Inflammatory macrophage treated with lipopolysaccharide for 4 hours (primary cell): ENCODE data around the gene BANP.

Experiments
- DNase-seq: peaks from one replicate; pipeline ENCODE4 v3.0.0-alpha.2; 2020

Gene BANP

DNA sequence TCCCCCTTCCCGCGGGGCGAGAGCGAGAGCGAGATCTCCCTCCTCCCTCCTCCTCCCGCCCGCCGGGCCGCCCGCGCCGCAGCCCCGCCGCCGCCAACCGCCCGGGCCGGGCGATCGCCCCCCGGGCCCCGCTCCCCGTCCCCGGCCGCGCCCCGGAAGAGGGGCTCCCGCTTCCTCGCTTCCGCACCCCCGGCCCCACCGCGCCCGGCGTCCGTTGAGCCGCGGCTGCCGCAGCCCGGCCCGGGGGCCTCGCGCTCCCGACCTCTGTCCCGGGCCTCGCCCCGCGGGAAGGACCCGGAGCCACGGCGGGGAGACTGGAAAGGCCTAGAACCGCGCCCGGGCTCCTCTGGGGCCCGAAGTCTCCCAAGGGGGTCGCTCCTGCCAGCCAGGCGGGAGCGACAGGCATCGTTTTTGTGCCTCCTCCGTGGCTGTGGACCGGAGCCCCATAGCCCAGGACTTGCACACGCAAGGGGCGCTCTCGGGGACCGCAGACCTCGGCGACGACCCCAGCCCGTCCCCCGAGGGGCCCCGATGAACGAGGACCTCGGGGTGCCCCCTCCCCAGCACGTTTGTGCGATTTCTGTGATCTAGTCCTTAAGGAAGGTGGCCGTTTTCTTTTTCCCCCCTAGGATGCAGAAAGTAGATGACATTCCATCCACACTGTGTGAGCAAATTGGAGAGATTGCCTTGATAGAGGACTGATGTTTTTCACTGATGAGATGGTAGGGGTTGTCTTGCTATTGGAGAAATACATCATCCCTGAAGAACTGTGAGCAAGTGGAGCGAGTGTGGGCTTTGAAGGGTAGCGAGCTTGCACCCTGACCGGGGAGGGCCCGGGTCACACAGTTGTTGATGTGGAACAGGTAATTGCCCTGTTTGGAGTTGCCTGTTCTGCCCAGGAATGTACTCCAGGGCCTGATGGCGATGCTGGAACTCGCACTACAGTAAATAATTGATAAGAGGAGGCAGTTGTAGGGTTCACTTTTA lies 611 bp downstream of the BANP start:
- no peak for DNase-seq

DNA sequence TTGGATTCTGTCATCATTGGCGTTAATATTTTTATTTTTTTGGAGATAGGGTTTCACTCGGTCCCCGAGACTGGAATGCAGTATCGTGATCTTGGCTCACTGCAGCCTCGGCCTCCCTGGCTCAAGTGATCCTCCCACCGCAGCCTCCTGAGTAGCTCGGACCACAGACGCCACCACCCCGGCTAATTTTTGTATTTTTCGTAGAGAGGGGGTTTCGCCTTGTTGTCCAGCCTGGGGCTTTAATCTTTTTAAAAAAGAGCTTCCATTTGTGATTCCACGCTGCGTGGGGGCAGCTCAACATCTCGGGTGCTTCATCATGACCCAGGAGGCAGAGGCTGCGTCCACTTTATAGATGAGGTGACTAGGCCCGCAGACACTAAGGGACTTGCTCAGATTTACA lies 1.5 kb downstream of the BANP start:
- DNase-seq: no peak

GRCh38 chr16:87953308-87954215 lies 2.3 kb downstream of the BANP start:
- DNase-seq: peak; percentile 88

GRCh38 chr16:87954361-87954760 lies 3.1 kb downstream of the BANP start:
- DNase-seq: peak; percentile 76

DNA sequence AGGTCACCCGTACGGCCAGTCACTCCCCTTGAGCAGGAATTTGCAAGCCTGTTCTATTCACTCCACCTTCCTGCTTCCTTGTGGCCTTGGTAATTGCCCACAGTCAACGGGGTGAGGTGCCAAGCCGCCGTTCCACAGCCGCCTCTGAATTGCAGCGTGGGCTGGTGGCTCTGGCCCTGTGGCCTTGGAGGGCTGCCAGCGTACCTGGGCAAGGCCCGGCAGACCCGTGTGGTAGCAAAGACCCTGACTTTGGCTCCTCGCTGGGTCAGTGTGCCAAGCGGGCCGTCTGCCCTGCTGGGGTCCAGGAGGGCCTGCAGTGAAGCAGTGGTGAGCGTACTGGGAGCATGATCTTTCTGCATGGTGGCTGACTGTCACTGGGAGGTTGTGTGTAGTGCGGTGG lies 3.6 kb downstream of the BANP start:
- DNase-seq: no peak

GRCh38 chr16:87955302-87956097 lies 4.3 kb downstream of the BANP start:
- peak; percentile 93 for DNase-seq

- DNase-seq: no peak
Measured at GRCh38 chr16:87956098-87956364, 4.8 kb downstream of the BANP start.

DNA sequence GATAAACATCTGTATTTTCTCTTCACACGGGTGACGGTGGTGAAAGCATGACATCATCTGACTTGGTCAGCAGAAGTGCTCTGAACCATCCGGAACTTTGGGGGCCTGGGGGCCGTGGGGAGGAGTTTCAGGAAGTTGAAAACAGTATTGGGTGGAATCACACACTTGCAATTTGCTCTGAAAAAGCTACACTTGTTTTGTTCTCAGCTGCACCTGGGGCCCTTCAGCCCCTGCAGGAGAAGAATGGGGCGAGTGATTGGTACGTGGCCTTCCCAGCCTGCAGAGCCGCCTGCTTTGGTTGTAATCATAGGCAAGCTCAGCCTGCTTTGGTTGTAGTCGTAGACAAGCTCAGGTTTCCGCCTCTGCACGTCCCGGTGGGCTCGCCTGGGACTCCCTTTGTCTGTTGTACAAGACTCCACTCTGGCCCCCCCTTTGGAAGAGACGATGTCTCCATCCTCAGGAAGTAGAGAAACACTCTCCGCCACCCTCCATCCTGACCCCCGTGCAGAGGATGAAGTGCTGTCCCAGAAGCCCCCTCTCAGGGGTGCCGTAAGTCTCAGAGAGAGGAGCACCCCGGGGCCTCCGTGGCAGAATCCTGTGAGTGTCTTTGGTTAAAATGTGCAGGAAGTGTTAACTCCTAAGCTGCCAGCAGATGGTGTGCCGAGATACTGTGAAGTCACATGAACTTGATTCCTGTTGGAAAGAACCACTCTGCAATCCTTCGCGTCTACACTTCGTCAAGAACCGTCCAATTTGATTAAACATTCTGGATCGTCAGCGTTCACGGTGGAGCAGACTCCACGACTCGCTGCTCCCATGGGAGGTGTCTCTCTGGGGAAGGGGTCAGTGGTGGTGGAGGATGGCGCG lies 5.4 kb downstream of the BANP start:
- DNase-seq: peak; percentile 90

DNA sequence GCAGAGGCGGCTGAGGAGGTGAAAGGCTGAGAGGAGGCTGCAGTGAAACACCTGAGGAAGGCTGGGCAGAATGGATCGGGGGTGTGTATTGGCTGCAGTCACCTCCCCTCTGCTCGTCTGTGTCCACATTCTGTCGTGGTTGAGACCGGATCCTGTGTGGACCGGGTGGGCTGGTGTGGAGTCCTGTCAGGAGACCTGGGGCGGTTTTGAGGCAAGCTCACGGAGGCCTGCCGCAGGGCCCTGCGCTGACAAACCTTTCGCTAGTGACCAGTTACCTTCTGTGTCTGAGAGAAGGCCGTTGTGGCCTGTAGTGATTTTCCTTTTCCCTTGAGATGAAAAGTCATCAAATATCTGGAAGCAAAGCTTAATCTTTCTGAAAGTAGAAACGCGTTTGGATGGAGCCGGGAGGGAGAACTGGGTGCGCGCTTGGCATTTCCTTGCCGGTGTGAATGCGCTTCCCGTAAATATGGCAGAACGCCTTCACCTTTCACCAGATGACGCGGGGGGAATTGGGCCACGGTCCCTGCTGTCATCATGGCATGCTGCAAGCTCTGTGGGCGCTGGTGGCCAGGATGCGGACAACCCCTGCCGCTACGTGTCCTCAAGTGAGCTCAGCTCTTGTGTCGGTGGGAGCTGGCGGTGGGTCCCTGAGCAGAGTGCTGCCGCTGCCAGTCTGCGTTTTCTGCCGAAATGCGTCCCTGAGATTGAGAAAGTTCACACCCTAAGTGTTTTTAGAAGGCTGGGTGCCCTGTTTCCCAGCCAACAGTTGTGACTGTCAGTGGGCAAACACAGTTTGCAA lies 6.3 kb downstream of the BANP start:
- DNase-seq: no peak

DNA sequence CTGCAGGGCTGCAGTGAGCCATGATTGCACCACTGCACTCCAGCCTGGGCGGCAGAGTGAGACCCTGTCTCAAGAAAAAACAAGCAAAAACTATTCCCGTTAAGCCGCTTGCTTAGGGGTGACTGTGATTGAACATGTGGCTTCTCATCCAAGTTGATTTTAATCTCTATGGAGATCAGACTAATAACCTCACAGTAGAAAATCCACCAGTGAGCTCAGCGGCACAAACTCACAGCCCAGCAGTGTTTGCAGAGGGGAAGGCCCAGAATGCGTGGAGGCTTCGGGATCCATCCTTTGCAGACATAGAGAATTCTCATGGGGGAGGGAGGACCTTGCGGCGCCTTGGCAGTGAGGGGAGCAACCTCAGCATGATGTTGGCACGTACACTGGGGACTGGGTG lies 7.4 kb downstream of the BANP start:
- no peak for DNase-seq

- no peak for DNase-seq
Measured at GRCh38 chr16:87959391-87959990, 8.3 kb downstream of the BANP start.

DNA sequence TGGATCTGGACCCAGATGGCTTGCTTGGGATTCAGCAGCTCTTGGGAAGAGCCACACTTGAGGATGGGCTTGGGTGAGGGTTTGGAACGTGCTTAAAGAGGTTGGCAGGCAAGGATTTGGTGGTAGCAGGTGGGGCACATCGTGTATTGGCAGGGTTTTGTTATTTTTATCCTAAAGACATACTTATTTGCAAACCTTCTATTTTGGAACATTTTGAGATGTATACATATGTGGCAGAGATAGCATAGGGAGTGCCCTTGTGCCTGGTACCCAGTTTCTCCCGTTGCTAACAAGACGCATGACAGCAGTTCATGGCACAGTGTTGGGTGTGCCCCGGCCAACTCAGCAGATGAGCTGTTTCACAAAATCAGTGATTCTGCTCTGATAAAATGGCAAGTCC lies 9.1 kb downstream of the BANP start:
- no peak for DNase-seq

GRCh38 chr16:87960852-87961251 lies 9.6 kb downstream of the BANP start:
- DNase-seq: no peak

DNA sequence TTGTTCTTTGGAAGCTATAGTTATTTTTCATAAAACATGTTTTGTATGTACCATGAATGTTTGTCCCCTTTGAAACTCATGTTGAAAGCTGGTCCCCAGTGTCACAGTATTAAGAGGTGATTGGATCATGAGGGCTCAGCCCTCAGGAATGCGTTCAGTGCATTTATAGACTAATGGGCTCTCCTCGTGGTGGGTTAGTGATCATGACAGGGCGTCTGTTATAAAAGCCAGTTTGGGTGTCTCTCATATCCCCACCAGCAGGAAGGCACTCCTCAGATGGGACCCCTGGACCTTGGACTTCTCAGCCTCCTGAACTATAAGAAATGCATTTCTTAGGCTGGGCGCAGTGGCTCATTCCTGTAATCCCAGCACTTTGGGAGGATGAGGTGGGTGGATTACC lies 10.4 kb downstream of the BANP start:
- no peak for DNase-seq

DNA sequence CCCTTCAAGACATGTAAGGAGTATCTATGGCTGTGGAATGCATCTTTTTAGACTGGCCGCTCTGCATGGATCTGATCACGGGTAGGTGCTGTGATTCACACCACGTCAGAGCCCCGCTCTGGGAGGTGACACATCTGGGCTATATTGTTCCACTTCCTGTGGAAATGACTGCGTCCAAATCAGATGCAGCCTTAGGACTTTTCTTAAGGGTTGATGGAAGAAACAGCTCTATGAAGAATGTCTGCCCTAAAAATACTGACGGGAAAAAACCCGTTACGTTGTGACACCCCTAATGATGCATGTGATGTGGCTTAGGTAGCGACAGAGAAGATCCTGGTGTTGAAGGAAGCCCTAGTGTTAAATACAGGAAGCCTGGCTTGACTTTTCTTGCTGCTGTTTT lies 12.2 kb downstream of the BANP start:
- peak; percentile 78 for DNase-seq

GRCh38 chr16:87964049-87964659 lies 12.9 kb downstream of the BANP start:
- DNase-seq: no peak

- no peak for DNase-seq
Measured at GRCh38 chr16:87965417-87965816, 14.2 kb downstream of the BANP start.

DNA sequence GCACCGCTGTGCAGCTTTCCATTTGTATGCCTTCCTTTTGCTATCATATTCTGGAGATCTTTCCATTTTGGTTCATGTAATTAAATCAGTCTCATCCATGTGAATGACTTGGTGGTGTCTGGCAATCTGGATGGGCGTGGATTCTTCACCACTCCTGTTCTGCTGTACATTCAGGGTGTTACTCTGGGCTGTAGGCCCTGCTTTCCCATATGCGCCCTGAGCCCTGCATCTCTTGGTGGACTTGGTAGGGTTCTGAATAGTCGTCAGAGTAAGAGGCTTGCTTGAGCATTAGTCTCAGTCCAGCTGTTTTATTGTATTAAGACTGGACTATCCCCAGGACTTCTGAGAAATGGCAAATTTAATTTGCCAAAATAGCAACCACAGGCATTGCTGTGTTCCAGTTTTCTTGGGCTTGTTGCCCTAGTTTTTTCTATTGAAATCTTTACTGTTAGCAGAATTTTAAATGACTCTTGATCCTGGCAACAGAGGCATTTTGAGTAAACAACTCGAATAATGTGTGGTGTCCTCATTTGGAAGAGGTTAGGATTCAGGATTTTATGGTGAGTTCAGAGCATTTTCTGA lies 14.9 kb downstream of the BANP start:
- no peak for DNase-seq

GRCh38 chr16:87966685-87967185 lies 15.5 kb downstream of the BANP start:
- DNase-seq: no peak

DNA sequence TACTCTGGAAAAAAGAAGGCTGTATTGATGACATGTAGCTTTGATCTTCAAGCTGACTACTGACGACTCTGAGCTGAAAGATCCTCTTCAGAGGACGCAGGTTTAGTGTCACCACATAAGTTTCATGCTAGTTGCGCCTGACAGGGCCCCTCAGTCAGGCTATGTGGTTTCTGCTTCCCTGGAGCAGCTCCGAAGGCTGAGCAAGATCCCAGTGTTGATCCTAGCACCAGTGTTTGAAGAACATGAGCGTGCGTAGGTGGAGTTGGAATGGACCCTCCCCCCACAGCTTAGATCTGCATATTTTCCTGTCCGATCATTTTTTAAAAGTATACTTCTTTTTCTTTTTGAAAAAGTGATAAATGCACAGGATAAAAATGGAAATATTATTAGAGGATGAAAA lies 17.3 kb downstream of the BANP start:
- no peak for DNase-seq
